Tibial nerve (tissue), 4 donors: ENCODE data around the gene CCDC171. TPM values are rescaled to one million over a fixed set of nuclear protein-coding genes. Genes with fewer than 3 reads are reported as not detected.
A peak's percentile ranks its signal among the peaks of the same experiment; 100 is the strongest.

Source experiments
- DNase-seq, 2 donors: peaks; one replicate each; pipeline ENCODE4 v3.0.0-alpha.2; 2019; ENCODE audit warnings: low spot score in 2 of 2
- H3K27ac ChIP-seq, 4 donors: fragments of 200-600 bp; sonication (generic) in 3 of 4; one replicate each; pipeline ENCODE4 v1.5.1; 2017 to 2019; ENCODE audit warnings: mild to moderate bottlenecking in 1 of 4
- H3K27me3 ChIP-seq, 2 donors: fragments of 200-600 bp; sonication (generic) in 1 of 2; one replicate each; pipeline versions ENCODE4 v1.5.1 to v1.6.0; 2017 to 2019
- H3K36me3 ChIP-seq, 3 donors: fragments of 200-600 bp; sonication (generic); one replicate each; pipeline ENCODE4 v1.5.1; 2018 to 2019
- H3K4me1 ChIP-seq, 4 donors: fragments of 200-600 bp; sonication (generic) in 3 of 4; one replicate each; pipeline ENCODE4 v1.5.1; 2017 to 2019
- H3K4me3 ChIP-seq, 4 donors: fragments of 200-600 bp; sonication (generic) in 3 of 4; one replicate each; pipeline ENCODE4 v1.5.1; 2017 to 2019; ENCODE audit warnings: mild to moderate bottlenecking in 1 of 4, moderate library complexity in 1 of 4
- H3K9me3 ChIP-seq, 4 donors: fragments of 200-600 bp; sonication (generic) in 3 of 4; one replicate each; pipeline ENCODE4 v1.5.1; 2017 to 2019
- EP300 ChIP-seq, 2 donors: sonication (generic); formaldehyde crosslinking; IDR thresholded peaks; one replicate each; pipeline ENCODE4 v1.6.1; 2017; ENCODE audit warnings: antibody characterized with exemption in 2 of 2, mild to moderate bottlenecking in 1 of 2
- POLR2A ChIP-seq, 2 donors: fragments of 450-650 bp; IDR thresholded peaks; one replicate each; pipeline ENCODE4 v1.6.1; 2017; ENCODE audit warnings: antibody characterized with exemption in 2 of 2, mild to moderate bottlenecking in 2 of 2, moderate library complexity in 2 of 2
- WGBS, 2 donors: methylation state at CpG; one replicate each; pipeline ENCODE4 v1.1.5; 2018; 5-methylcytosine and 5-hydroxymethylcytosine counted together
- total RNA-seq, 4 donors: library from RNA; depleted of rRNA; stranded (reverse); fragments of >200 nt; gene quantifications; one replicate each; pipeline ENCODE4 v1.1.0, GENCODE V29; 2016
- TF ChIP-seq, protein P1 (sequence below), 5 experiments: fragments of 200-600 bp in 3 of 5; fragments of 450-650 bp in 2 of 5; sonication (generic) in 3 of 5; IDR thresholded peaks; one replicate each; pipeline ENCODE4 v1.5.1; 2016 to 2019; ENCODE audit warnings: antibody characterized with exemption in 5 of 5, mild to moderate bottlenecking in 3 of 5, moderate library complexity in 2 of 5

Gene CCDC171
- total RNA-seq, 4 donors from 2014 or later, result 4.7 to 18.8 (median 7.9) TPM

DNA sequence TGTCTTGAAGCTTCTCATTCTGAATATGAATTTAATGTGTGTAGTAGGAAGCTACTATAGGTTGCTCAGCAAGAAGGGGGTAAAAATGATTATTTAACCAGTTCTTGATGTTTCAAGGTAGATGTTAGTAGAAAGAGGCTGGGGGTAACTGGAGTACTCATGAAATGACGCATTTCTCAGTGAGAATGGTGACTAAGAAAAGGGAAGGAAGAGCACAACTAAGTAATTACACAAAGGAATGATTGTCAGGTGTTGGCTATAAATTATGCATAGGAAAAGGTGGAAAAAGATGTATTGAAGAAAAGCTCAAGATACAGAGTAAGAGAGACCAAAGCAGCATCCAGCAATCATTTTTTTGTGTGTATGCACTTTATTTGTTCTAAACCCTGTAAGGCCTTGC is 40.6 kb upstream of the CCDC171 start:
- peak overlapping the region in 2 of 4 donors; percentile 87 to 96 for H3K27ac ChIP-seq
- peaks cover 0 to 4% (median 0%) of the 10 kb centered on the region in 3 donors for H3K36me3 ChIP-seq
- H3K9me3 ChIP-seq, result no peaks in the 10 kb centered on the region
- 81 to 87% methylated on average over 1 of the region's 1 CpG for WGBS, 2 donors
- DNase-seq, result no peak
- TF ChIP-seq, protein P1, sequence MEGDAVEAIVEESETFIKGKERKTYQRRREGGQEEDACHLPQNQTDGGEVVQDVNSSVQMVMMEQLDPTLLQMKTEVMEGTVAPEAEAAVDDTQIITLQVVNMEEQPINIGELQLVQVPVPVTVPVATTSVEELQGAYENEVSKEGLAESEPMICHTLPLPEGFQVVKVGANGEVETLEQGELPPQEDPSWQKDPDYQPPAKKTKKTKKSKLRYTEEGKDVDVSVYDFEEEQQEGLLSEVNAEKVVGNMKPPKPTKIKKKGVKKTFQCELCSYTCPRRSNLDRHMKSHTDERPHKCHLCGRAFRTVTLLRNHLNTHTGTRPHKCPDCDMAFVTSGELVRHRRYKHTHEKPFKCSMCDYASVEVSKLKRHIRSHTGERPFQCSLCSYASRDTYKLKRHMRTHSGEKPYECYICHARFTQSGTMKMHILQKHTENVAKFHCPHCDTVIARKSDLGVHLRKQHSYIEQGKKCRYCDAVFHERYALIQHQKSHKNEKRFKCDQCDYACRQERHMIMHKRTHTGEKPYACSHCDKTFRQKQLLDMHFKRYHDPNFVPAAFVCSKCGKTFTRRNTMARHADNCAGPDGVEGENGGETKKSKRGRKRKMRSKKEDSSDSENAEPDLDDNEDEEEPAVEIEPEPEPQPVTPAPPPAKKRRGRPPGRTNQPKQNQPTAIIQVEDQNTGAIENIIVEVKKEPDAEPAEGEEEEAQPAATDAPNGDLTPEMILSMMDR (IDR thresholded peaks at IDR 0.05), result no peak
- TF ChIP-seq POLR2A (IDR thresholded peaks at IDR 0.05) (no peak), EP300 (IDR thresholded peaks at IDR 0.05) (no peak)
- no peaks in the 10 kb centered on the region for H3K27me3 ChIP-seq
- H3K4me3 ChIP-seq, result no peak overlapping the region
- H3K4me1 ChIP-seq, result peaks cover 0 to 26% (median 17%) of the 10 kb centered on the region in 4 donors

DNA sequence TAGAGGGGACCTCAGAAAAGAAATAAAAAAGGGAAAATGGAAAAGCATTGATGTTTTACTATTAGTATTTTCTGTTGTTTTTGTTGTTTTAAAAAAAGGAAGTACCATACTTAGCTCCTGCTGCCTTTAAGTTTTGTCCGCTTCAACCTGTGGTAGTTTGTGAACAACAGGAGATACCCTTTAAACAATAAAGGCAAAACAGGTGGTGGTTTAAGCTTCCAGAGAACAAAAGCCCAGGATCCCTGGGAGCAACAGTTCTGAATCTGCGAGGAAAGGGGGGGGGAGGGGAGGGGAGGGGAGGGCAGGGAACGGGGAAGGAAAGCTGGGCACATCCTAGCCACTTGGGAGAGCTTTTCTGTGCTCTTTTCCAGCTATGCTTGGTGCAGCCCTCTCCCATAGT is 40.0 kb upstream of the CCDC171 start:
- Histone ChIP-seq H3K27me3 (no peaks in the 10 kb centered on the region), H3K4me3 (no peak overlapping the region), H3K4me1 (peaks cover 0 to 25% (median 17%) of the 10 kb centered on the region in 4 donors), H3K9me3 (no peaks in the 10 kb centered on the region), H3K27ac (peak overlapping the region in 1 of 4 donors; percentile 17), H3K36me3 (no peaks in the 10 kb centered on the region)
- DNase-seq, result no peak
- TF ChIP-seq, protein P1 (IDR thresholded peaks at IDR 0.05), result no peak
- TF ChIP-seq EP300 (IDR thresholded peaks at IDR 0.05), result no peak
- TF ChIP-seq POLR2A (IDR thresholded peaks at IDR 0.05), result no peak
- 53 to 63% methylated on average over 3 of the region's 3 CpGs for WGBS, 2 donors

DNA sequence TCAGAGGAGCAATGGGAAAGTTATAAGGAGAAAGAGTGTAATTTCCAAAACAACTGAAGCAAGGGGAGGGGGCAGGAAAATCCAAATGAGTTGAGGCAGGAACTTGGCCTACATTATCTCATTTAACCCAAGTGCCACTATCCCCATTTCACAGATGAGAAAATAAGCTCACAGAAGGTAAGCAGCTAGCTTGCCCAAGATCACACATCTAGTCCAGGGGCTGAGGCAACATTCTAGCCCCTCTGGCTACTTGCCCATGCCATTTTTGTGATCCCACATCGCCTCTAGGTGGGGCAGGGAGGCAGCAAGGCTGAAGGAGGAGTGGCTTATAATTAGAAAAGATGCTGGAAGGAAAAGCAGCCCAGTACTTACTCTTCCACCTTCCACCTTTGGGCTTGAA is 39.5 kb upstream of the CCDC171 start:
- H3K9me3 ChIP-seq, result no peaks in the 10 kb centered on the region
- no peak for DNase-seq
- 35 to 36% methylated on average over 1 of the region's 1 CpG for WGBS, 2 donors
- H3K4me3 ChIP-seq, result no peak overlapping the region
- no peaks in the 10 kb centered on the region for H3K27me3 ChIP-seq
- H3K36me3 ChIP-seq, result no peaks in the 10 kb centered on the region
- peaks cover 0 to 20% (median 17%) of the 10 kb centered on the region in 4 donors for H3K4me1 ChIP-seq
- H3K27ac ChIP-seq, result peak overlapping the region in 1 of 4 donors; percentile 17
- TF ChIP-seq POLR2A (IDR thresholded peaks at IDR 0.05), result no peak
- TF ChIP-seq, protein P1 (IDR thresholded peaks at IDR 0.05), result no peak
- TF ChIP-seq EP300 (IDR thresholded peaks at IDR 0.05), result no peak

DNA sequence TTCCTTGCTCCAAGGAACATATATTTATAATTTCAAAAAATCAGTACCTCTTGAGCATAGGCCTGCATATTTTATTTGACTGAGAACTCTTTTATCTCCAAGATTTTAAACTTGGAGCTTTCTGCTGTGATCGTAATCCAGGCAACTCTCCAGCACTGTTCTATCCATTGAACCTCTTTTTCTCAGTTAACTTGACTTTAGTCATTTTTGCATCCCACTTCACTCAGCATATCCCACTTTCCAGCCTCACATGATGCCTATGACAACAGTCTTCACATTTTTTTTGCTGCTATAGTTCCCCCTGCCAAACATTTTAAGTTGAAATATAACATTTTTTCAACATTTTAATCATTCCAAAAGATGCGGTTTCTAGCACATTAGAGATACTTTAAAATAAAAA is 33.0 kb upstream of the CCDC171 start:
- H3K4me3 ChIP-seq, result no peak overlapping the region
- no peaks in the 10 kb centered on the region for H3K36me3 ChIP-seq
- TF ChIP-seq EP300 (IDR thresholded peaks at IDR 0.05) (no peak), POLR2A (IDR thresholded peaks at IDR 0.05) (no peak)
- TF ChIP-seq, protein P1 (IDR thresholded peaks at IDR 0.05), result no peak
- WGBS, 2 donors, result 62 to 72% methylated on average over 2 of the region's 2 CpGs
- no peak overlapping the region for H3K27ac ChIP-seq
- DNase-seq, result no peak
- no peaks in the 10 kb centered on the region for H3K27me3 ChIP-seq
- H3K9me3 ChIP-seq, result no peaks in the 10 kb centered on the region
- no peaks in the 10 kb centered on the region for H3K4me1 ChIP-seq

DNA sequence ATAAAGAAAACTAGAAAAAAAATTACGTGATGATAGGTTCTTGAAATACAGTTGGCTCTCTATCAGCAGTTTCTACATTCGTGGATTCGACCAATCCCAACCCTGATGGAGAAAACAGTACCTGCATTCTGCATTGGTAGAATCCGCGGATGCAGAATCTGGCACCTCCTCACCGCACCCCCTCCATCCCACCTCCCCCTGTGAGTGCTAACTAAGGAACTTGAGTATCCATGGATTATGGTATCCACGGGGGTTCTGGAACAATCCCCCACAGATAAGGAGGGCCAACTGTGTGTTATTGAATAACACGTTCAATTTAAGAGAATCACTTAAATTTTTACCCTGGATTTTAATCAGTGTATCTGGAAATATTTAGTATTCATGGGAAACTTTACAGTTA is 31.6 kb upstream of the CCDC171 start:
- no peak overlapping the region for H3K4me3 ChIP-seq

More for the DNA sequence above, 31.6 kb upstream of the CCDC171 start:
- Histone ChIP-seq H3K4me1 (no peaks in the 10 kb centered on the region), H3K36me3 (no peaks in the 10 kb centered on the region), H3K27ac (no peak overlapping the region), H3K9me3 (no peaks in the 10 kb centered on the region), H3K27me3 (no peaks in the 10 kb centered on the region)
- WGBS, 2 donors, result 75 to 80% methylated on average over 8 of the region's 8 CpGs
- TF ChIP-seq EP300 (IDR thresholded peaks at IDR 0.05), result no peak
- TF ChIP-seq, protein P1 (IDR thresholded peaks at IDR 0.05), result no peak
- TF ChIP-seq POLR2A (IDR thresholded peaks at IDR 0.05), result no peak
- DNase-seq, result no peak
